ENCODE results near the gene F11.

DNA sequence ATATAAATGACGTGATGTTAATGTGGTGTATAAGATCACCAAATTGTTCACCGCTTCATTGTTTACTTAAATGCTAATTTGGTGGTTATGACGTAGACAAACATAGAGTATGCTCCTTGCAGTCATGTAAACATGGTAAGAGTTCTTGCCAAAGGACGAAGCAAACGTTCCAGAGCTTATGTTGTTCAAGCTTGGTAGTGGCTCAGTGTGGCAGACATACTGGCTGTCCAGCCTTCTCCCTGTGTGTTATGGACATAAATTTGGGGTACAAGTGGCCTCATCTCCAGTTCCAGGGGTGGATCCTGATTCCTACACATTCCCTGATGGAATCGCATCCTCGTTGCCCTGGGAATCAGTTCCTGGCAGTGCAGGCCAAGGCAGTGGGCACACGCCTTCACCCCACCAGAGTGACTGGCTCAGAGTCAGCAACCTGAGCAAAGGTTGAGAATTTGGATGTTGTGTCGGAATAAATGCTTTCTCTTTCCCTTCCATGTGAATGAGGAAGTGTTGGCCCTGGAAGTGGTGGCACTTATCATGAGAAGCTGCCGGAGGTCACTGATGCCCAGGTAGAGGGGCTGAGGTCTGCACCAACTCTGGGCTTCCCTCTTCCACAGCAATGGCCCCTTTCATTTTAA, 25.4 kb downstream of the F11 start:
- TF ChIP-seq CTCF (IDR thresholded peaks at IDR 0.05; ENCODE audit: extremely low read depth in 1 of 2, insufficient read depth in 1 of 2, low read depth in 1 of 2, low read length in 2 of 2) (no peak), POLR2A (IDR thresholded peaks at IDR 0.05; ENCODE audit: low read depth, low read length) (no peak), POLR2AphosphoS5 (IDR thresholded peaks at IDR 0.05; ENCODE audit: insufficient read depth, low read depth, low read length) (no peak), MAX (IDR thresholded peaks at IDR 0.05; ENCODE audit: insufficient read depth, insufficient read length) (no peak)
